Measurements from ENCODE around the gene MGST3. TPM values are rescaled to one million over a fixed set of nuclear protein-coding genes. Genes with fewer than 3 reads are reported as not detected.
A peak's percentile ranks its signal among the peaks of the same experiment; 100 is the strongest.

Gene MGST3
- total RNA-seq, 1 experiment from 2014 or later, result 90.1 TPM

DNA sequence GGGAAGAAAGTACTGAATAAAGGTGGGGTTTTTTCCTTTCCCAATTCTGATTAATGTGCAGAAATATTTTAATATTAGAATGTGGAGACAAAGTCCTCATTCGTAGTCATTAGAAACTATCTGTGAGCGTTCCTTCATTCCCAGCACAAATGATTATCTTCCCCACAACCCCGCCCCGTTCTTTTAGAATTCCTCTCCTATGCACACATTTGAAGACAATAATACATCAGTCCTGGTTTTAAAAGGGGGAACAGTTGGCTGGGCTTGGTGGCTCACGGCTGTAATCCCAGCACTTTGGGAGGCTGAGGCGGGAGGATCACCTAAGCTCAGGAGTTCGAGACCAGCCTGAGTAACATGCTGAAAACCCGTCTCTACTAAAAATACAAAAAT is 66.5 kb downstream of the MGST3 start:
- Histone ChIP-seq H3K4me3 (peak overlapping the region; percentile 65), H3K79me2 (ENCODE audit: low read depth) (peaks cover 30% of the 10 kb centered on the region), H4K20me1 (ENCODE audit: insufficient read depth) (no peaks in the 10 kb centered on the region), H3K27me3 (ENCODE audit: insufficient read depth, low read depth) (no peaks in the 10 kb centered on the region), H3K9me2 (ENCODE audit: insufficient read depth) (no peaks in the 10 kb centered on the region), H2AFZ (peak overlapping the region; percentile 97), H3K4me2 (peak overlapping the region; percentile 81), H3K27ac (peak overlapping the region; percentile 62), H3K36me3 (ENCODE audit: low read depth) (no peaks in the 10 kb centered on the region), H3K4me1 (replicated peaks; ENCODE audit: insufficient read depth) (peaks cover 20% of the 10 kb centered on the region), H3F3A (ENCODE audit: insufficient read depth, low read depth) (peaks cover 10% of the 10 kb centered on the region; the same call in 1 of the 2 replicates), H3K9me3 (ENCODE audit: insufficient read depth, low read depth) (no peaks in the 10 kb centered on the region)
- TF ChIP-seq, protein P1, sequence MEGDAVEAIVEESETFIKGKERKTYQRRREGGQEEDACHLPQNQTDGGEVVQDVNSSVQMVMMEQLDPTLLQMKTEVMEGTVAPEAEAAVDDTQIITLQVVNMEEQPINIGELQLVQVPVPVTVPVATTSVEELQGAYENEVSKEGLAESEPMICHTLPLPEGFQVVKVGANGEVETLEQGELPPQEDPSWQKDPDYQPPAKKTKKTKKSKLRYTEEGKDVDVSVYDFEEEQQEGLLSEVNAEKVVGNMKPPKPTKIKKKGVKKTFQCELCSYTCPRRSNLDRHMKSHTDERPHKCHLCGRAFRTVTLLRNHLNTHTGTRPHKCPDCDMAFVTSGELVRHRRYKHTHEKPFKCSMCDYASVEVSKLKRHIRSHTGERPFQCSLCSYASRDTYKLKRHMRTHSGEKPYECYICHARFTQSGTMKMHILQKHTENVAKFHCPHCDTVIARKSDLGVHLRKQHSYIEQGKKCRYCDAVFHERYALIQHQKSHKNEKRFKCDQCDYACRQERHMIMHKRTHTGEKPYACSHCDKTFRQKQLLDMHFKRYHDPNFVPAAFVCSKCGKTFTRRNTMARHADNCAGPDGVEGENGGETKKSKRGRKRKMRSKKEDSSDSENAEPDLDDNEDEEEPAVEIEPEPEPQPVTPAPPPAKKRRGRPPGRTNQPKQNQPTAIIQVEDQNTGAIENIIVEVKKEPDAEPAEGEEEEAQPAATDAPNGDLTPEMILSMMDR (conservative IDR thresholded peaks at IDR 0.05), result no peak
- no peak for TF ChIP-seq EZH2 (IDR thresholded peaks at IDR 0.05; ENCODE audit: low read depth)
- intact Hi-C loops (cut with micrococcal nuclease; ENCODE audit: unreplicated experiment), result loop anchor here (5.0 kb wide), 2 partner anchors 70 to 780 kb away; partner anchors contain the start of gene TMCO1
- POLR2A ChIA-PET (ENCODE audit: unreplicated experiment), result interaction anchor here (0.6 kb wide), 2 partner anchors 54 to 129 kb away, joined by 3 read pairs; no protein-coding TSS in a partner anchor
- CTCF ChIA-PET, result interaction anchor here (0.7 kb wide), 1 partner anchor 1382 kb away, joined by 3 read pairs; no protein-coding TSS in a partner anchor
- DNase-seq, result no peak
- BruUV-seq (replicated peaks), result no TSS peak

DNA sequence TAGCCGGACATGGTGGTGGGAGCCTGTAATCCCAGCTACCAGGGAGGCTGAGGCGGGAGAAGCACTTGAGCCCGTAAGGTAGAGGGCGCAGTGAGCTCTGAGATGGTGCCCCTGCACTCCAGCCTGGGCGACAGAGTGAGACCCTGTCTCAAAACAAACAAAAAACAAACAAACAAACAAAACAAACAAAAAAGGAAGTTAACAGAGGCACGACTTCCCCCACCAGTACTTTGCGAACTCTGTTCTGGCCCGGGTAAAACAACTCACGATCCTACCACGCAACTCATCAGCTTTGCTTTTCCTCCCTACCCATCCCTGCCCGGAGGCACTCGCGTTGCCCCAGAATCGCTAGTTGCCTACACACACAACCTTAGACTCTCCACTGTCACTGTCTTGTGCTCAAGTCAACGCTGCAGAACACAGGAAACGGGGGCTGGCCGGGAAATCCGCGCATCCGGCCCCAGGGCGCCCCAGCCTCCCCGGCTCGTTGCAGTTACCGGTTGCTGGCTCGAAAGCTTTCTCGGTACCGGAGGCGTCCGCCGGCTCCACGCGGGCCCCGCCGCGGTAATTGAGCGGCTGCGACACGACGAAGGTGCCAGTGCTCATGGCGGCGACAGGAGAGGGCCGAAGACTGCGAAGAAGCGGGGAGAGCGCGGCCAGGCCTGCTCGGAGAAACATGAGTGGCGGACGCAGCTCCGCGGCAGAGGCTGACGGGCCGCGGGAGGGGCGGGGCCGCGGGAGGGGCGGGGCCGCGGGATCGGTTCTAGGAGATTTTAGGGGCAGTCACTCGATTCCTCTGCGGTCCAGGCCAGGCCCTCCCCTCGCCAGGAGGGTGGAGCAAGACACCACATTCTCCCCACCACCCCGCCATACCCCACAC is 67.1 kb downstream of the MGST3 start, which contains the start of gene ALDH9A1:
Gene ALDH9A1 (minus strand): TSS at position 682 of the 880 bp plus-strand sequence. CDS start 4 bp downstream, at position 678.
- no peaks in the 10 kb centered on the region for H3K9me2 ChIP-seq (ENCODE audit: insufficient read depth)
- H3K9me3 ChIP-seq (ENCODE audit: insufficient read depth, low read depth), result no peaks in the 10 kb centered on the region
- no peaks in the 10 kb centered on the region for H3K27me3 ChIP-seq (ENCODE audit: insufficient read depth, low read depth)
- H3F3A ChIP-seq (ENCODE audit: insufficient read depth, low read depth), result peaks cover 10% of the 10 kb centered on the region; the same call in 1 of the 2 replicates
- peak within 1 kb of the TSS; percentile 62 for H3K27ac ChIP-seq
- intact Hi-C loops (cut with micrococcal nuclease; ENCODE audit: unreplicated experiment), result loop anchor here (1.0 to 5.0 kb wide), 3 partner anchors 67 to 779 kb away; partner anchors contain the start of genes MGST3 and TMCO1
- no peaks in the 10 kb centered on the region for H3K36me3 ChIP-seq (ENCODE audit: low read depth)
- peaks cover 20% of the 10 kb centered on the region for H3K4me1 ChIP-seq (replicated peaks; ENCODE audit: insufficient read depth)
- peak within 1 kb of the TSS; percentile 65 for H3K4me3 ChIP-seq
- ChIA-PET POLR2A (ENCODE audit: unreplicated experiment) (interaction anchor here (0.6 kb wide), 3 partner anchors 54 to 129 kb away, joined by 3 to 5 read pairs (median 3); no protein-coding TSS in a partner anchor), CTCF (interaction anchor here (0.7 kb wide), 2 partner anchors 226 to 1383 kb away, joined by 3 to 8 read pairs; no protein-coding TSS in a partner anchor)
- peaks cover 30% of the 10 kb centered on the region for H3K79me2 ChIP-seq (ENCODE audit: low read depth)
- no peaks in the 10 kb centered on the region for H4K20me1 ChIP-seq (ENCODE audit: insufficient read depth)
- TSS peak; percentile 55 for BruUV-seq (replicated peaks)
- no peak for TF ChIP-seq EZH2 (IDR thresholded peaks at IDR 0.05; ENCODE audit: low read depth)
- TF ChIP-seq, protein P1 (conservative IDR thresholded peaks at IDR 0.05), result peak; percentile 36; the same call in 1 of the 2 replicates
- peak within 1 kb of the TSS; percentile 81 for H3K4me2 ChIP-seq
- H2AFZ ChIP-seq, result peak within 1 kb of the TSS; percentile 97
- peak; percentile 79 to 89 for DNase-seq

DNA sequence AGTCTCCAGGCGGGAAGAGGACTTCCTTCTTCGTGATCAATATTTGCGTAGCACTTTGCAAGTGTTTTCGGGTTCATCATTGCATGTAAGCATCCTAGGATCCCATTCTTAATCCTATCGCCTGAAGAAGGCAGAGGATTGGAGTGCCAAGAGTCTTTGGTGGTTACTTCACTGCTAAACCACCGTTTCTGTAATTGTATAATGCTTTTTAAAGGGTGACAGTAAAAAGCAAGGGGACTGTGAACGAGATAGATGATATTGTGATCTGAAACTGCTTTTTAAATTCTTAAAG is 67.7 kb downstream of the MGST3 start:
- no peaks in the 10 kb centered on the region for H3K9me2 ChIP-seq (ENCODE audit: insufficient read depth)
- H3K4me3 ChIP-seq, result peak overlapping the region; percentile 65
- peak overlapping the region; percentile 62; the same call in 1 of the 2 replicates for H3K27ac ChIP-seq
- H3K4me1 ChIP-seq (replicated peaks; ENCODE audit: insufficient read depth), result peaks cover 20% of the 10 kb centered on the region
- intact Hi-C loops (cut with micrococcal nuclease; ENCODE audit: unreplicated experiment), result loop anchor here (1.0 to 5.0 kb wide), 3 partner anchors 67 to 779 kb away; partner anchors contain the start of genes MGST3 and TMCO1
- H3K9me3 ChIP-seq (ENCODE audit: insufficient read depth, low read depth), result no peaks in the 10 kb centered on the region
- H4K20me1 ChIP-seq (ENCODE audit: insufficient read depth), result no peaks in the 10 kb centered on the region
- DNase-seq, result no peak
- H3K79me2 ChIP-seq (ENCODE audit: low read depth), result peaks cover 30% of the 10 kb centered on the region
- H3K27me3 ChIP-seq (ENCODE audit: insufficient read depth, low read depth), result no peaks in the 10 kb centered on the region
- H3F3A ChIP-seq (ENCODE audit: insufficient read depth, low read depth), result peaks cover 10% of the 10 kb centered on the region; the same call in 1 of the 2 replicates
- BruUV-seq (replicated peaks), result TSS peak; percentile 71
- ChIA-PET POLR2A (ENCODE audit: unreplicated experiment) (no interaction called here), CTCF (interaction anchor here (0.7 kb wide), 1 partner anchor 1520 kb away, joined by 4 read pairs; no protein-coding TSS in a partner anchor)
- TF ChIP-seq, protein P1 (conservative IDR thresholded peaks at IDR 0.05), result no peak
- no peak for TF ChIP-seq EZH2 (IDR thresholded peaks at IDR 0.05; ENCODE audit: low read depth)
- H2AFZ ChIP-seq, result peak overlapping the region; percentile 97
- peak overlapping the region; percentile 81 for H3K4me2 ChIP-seq
- H3K36me3 ChIP-seq (ENCODE audit: low read depth), result no peaks in the 10 kb centered on the region

Data from PC-9 (cell line).